Omental fat pad (tissue), 4 donors: ENCODE data around the gene SLC5A4. TPM values are rescaled to one million over a fixed set of nuclear protein-coding genes. Genes with fewer than 3 reads are reported as not detected.

Source experiments
- ATAC-seq: fragments of 150-250 bp; one replicate; pipeline ENCODE4 v1.9.1; 2016; ENCODE audit warnings: mild to moderate bottlenecking, moderate library complexity; ENCODE audit not compliant: low FRiP score
- DNase-seq: peaks from one replicate; pipeline ENCODE4 v3.0.0-alpha.2; 2019; ENCODE audit warnings: low spot score
- total RNA-seq, 4 donors: library from RNA; depleted of rRNA; stranded (reverse); fragments of >200 nt; gene quantifications; one replicate each; pipeline ENCODE4 v1.1.0, GENCODE V29; 2016
- TF ChIP-seq, protein P1 (sequence below), 3 donors: fragments of 450-650 bp; IDR thresholded peaks; one replicate each; pipeline ENCODE4 v1.5.1; 2016 to 2017; ENCODE audit warnings: antibody characterized with exemption in 3 of 3, mild to moderate bottlenecking in 3 of 3, moderate library complexity in 2 of 3

The SLC5A4 gene
- total RNA-seq, 4 donors from 2014 or later = 0.46 to 6.5 (median 0.96) TPM

DNA sequence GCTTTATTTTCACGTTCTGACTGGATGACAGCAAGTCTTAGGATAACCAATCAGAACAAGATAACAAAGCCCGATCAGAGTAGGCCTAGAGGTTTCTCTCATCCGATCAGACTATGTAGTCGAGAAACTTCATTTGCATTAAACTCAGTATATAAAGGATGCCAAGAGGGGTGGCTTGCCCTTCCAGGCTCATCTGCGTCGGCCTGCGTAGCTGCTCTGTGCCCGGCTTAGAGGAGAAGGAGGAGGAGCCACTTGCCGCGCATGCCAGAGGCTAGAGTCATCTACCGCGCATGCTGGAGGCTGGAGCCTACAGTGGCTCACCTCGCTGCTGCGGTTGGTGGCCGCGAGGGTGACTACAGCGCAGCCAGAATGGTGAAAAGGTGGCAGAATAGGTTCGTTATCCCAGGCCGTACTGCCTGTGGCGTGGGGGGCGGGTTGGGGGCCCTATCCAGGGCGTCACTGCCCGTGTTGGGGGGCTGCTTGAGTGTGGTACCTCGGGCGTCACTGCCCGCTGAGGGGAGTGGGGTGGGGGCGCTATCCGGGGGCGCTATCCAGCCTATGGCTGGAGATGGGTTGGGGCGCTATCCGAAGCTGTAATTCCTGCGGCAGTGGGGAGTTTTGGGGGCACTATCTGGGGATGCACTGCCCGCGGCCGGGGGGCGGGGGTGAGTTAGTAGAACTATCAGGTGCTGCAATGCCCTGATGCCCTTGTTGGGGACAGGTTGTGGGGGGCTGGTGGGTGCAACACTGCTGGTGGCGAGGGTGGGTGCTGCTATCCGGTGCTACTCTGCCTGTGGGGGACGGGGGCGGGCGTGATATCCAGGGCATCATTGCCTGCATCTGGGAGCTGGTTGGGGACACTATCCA lies 50.1 kb downstream of the SLC5A4 start, which contains the start of gene RFPL2:
RFPL2 (minus strand) TSS at position 218 of the 867 bp plus-strand sequence. CDS start 2,622 bp downstream, outside the sequence.
- TF ChIP-seq, protein P1, sequence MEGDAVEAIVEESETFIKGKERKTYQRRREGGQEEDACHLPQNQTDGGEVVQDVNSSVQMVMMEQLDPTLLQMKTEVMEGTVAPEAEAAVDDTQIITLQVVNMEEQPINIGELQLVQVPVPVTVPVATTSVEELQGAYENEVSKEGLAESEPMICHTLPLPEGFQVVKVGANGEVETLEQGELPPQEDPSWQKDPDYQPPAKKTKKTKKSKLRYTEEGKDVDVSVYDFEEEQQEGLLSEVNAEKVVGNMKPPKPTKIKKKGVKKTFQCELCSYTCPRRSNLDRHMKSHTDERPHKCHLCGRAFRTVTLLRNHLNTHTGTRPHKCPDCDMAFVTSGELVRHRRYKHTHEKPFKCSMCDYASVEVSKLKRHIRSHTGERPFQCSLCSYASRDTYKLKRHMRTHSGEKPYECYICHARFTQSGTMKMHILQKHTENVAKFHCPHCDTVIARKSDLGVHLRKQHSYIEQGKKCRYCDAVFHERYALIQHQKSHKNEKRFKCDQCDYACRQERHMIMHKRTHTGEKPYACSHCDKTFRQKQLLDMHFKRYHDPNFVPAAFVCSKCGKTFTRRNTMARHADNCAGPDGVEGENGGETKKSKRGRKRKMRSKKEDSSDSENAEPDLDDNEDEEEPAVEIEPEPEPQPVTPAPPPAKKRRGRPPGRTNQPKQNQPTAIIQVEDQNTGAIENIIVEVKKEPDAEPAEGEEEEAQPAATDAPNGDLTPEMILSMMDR (IDR thresholded peaks at IDR 0.05) = no peak
- ATAC-seq (no peak), DNase-seq (no peak)

DNA sequence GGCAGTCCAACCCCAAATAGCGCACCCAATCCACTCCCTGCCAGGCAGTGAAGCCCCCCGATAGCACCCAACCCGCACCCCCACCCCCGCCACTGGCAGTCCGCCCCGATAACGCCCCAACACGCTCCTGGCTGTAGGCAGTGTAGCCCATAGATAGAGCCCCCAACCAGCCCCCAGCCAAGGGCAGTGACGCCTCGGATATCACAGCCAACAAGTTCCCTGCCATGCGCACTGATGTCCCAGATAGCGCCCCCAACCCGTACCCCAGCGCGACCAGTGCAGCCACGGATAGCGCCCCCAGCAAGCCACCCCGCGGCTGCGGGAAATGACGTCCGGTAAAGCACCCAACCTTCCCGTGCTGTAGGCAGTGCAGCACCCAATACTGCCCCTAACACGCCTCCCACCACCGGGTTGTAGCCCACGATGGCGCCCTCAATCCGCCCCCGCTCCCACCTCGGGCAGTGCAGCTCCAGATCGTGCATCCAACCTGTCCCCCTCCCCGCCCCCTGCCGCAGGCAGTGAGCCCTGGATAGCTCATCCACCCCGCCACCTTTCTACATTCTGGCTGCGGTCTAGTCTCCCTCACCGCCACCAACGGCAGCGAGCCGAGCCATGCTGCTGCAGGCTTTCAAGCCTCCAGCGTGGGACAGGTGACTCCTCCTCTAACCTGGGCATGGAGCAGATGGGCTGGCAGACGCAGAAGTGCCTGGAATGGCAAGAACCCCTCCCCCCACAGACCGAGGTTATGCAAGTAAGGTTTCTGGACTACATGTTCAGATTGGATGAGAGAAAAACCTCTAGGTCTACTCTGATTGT lies 50.9 kb downstream of the SLC5A4 start:
- ATAC-seq = no peak
- TF ChIP-seq, protein P1 (IDR thresholded peaks at IDR 0.05) = no peak
- DNase-seq = no peak

DNA sequence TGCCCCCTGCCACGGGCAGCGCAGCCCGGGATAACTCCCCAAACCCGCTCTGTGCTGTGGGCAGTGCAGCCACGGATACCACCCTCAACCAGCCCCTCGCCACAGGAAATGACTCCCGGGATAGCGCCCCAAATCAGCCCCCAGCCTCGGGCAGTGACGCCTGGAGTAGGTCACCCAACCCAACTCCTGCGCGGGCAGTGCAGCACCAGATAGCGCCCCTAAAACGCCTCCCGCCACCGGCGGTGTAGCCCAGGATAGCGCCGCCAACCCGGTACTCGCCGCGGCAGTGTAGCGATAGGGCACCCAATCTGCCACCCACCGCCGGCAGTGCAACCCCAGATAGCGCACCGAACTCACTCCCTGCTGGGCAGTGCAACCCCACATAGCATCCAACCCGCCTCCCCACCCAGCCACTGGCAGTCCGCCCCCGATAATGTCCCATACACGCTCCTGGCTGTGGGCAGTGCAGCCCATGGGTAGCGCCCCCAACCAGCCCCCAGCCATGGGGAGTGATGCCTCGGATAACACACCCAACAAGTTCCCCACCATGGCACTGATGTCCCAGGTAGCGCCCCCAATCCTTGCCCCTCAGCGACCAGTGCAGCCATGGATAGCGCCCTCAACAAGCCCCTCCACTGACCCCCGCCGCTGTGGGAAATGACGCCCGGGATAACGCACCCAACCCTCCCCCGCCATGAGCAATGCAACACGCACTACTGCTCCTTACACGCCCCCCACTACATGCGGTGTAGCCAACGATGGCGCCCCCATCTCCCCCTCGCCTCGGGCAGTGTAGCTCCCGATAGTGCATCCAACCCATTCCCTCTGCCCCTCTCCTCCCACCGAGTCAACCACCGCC lies 51.7 kb downstream of the SLC5A4 start:
- TF ChIP-seq, protein P1 (IDR thresholded peaks at IDR 0.05) = no peak
- DNase-seq = no peak
- no peak for ATAC-seq

- ATAC-seq (no peak), DNase-seq (no peak)
Observed at GRCh38 chr22:32202539-32203180, 52.5 kb downstream of the SLC5A4 start.

GRCh38 chr22:32202161-32202538 lies 53.0 kb downstream of the SLC5A4 start:
- no peak for DNase-seq
- ATAC-seq = no peak

More at GRCh38 chr22:32202539-32203180, 52.5 kb downstream of the SLC5A4 start:
- TF ChIP-seq, protein P1 (IDR thresholded peaks at IDR 0.05) = no peak

More at GRCh38 chr22:32202161-32202538, 53.0 kb downstream of the SLC5A4 start:
- TF ChIP-seq, protein P1 (IDR thresholded peaks at IDR 0.05) = no peak
